GM23338 (cell line): ENCODE data around the gene KRT6A. TPM values are rescaled to one million over a fixed set of nuclear protein-coding genes. Genes with fewer than 3 reads are reported as not detected.

Source experiments
- ATAC-seq: fragments of 200-7000 bp; cut with Tn5 transposase; 3 replicates; pipeline ENCODE4 v1.9.1; 2020
- DNase-seq: peaks from one replicate; pipeline ENCODE4 v3.0.0-alpha.2; 2015; ENCODE audit warnings: low spot score
- H2AFZ ChIP-seq: fragments of 200-600 bp; sonication (generic); 2 replicates; pipeline ENCODE4 v1.8.0; 2016; ENCODE audit warnings: antibody characterized with exemption, mild to moderate bottlenecking, moderate library complexity
- H3F3A ChIP-seq: fragments of 200-600 bp; sonication (generic); replicated peaks from 2 replicates; pipeline ENCODE4 v1.8.0; 2017; ENCODE audit warnings: antibody characterized with exemption, mixed run types, low read depth
- H3K27ac ChIP-seq: fragments of 200-600 bp; sonication (generic); 2 replicates; pipeline ENCODE4 v1.6.1; 2016; ENCODE audit warnings: low read depth
- H3K27me3 ChIP-seq: fragments of 200-600 bp; sonication (generic); 2 replicates; pipeline ENCODE4 v1.8.0; 2016; ENCODE audit warnings: mild to moderate bottlenecking, mixed run types, moderate library complexity; ENCODE audit not compliant: insufficient read depth
- H3K36me3 ChIP-seq: fragments of 200-600 bp; sonication (generic); 2 replicates; pipeline ENCODE4 v1.8.0; 2016; ENCODE audit warnings: mild to moderate bottlenecking; ENCODE audit not compliant: insufficient read depth
- H3K4me1 ChIP-seq: fragments of 200-600 bp; sonication (generic); 2 replicates; pipeline ENCODE4 v1.8.0; 2016; ENCODE audit warnings: mild to moderate bottlenecking, moderate library complexity; ENCODE audit not compliant: insufficient read depth
- H3K4me2 ChIP-seq: fragments of 200-600 bp; sonication (generic); 2 replicates; pipeline ENCODE4 v1.7.1; 2017; ENCODE audit warnings: mixed run types
- H3K4me3 ChIP-seq: fragments of 200-600 bp; sonication (generic); 2 replicates; pipeline ENCODE4 v1.6.1; 2016; ENCODE audit warnings: mixed run types
- H3K79me2 ChIP-seq: fragments of 200-600 bp; sonication (generic); replicated peaks from 2 replicates; pipeline ENCODE4 v1.8.0; 2017; ENCODE audit warnings: mild to moderate bottlenecking; ENCODE audit not compliant: insufficient read depth
- H3K9me2 ChIP-seq: fragments of 200-600 bp; sonication (generic); 2 replicates; pipeline ENCODE4 v1.8.0; 2017; ENCODE audit not compliant: insufficient read depth
- H4K20me1 ChIP-seq: fragments of 200-600 bp; sonication (generic); replicated peaks from 2 replicates; pipeline ENCODE4 v1.8.0; 2017; ENCODE audit warnings: mild to moderate bottlenecking; ENCODE audit not compliant: insufficient read depth
- H3K27ac Mint-ChIP-seq: 2 replicates; pipeline ENCODE4 v1.8.0; 2020; ENCODE audit warnings: inconsistent platforms, mild to moderate bottlenecking, moderate library complexity, mixed read lengths
- H3K27me3 Mint-ChIP-seq: 3 replicates; pipeline ENCODE4 v1.8.0; 2022; ENCODE audit warnings: low read depth, mild to moderate bottlenecking, moderate library complexity, mixed read lengths, inconsistent platforms; ENCODE audit not compliant: insufficient read depth, poor library complexity
- H3K36me3 Mint-ChIP-seq: 3 replicates; pipeline ENCODE4 v1.8.0; 2021; ENCODE audit warnings: low read depth, mild to moderate bottlenecking, inconsistent platforms, moderate library complexity, mixed read lengths
- H3K4me1 Mint-ChIP-seq: 3 replicates; pipeline ENCODE4 v1.8.0; 2020; ENCODE audit warnings: mild to moderate bottlenecking, inconsistent platforms, mixed read lengths
- H3K4me3 Mint-ChIP-seq: 3 replicates; pipeline ENCODE4 v1.8.0; 2021; ENCODE audit warnings: moderate library complexity, mild to moderate bottlenecking, inconsistent platforms, mixed read lengths
- H3K9me3 Mint-ChIP-seq: 3 replicates; pipeline ENCODE4 v1.8.0; 2020; ENCODE audit warnings: moderate library complexity, mild to moderate bottlenecking, inconsistent platforms, mixed read lengths
- CREB1 ChIP-seq: fragments of 250-450 bp; sonication (Bioruptor Pico); IDR thresholded peaks from 2 replicates; pipeline ENCODE4 v1.5.0; 2020; ENCODE audit warnings: low read depth, mild to moderate bottlenecking, moderate library complexity
- EZH2 ChIP-seq: fragments of 200-600 bp; sonication (generic); IDR thresholded peaks from one replicate; pipeline ENCODE4 v1.8.0; 2017; ENCODE audit warnings: antibody characterized with exemption, mild to moderate bottlenecking, low read depth; ENCODE audit not compliant: unreplicated experiment
- EZH2phosphoT487 ChIP-seq: fragments of 200-600 bp; sonication (generic); IDR thresholded peaks from one replicate; pipeline ENCODE4 v1.8.1; 2018; ENCODE audit warnings: antibody characterized with exemption; ENCODE audit not compliant: unreplicated experiment
- JUNB ChIP-seq: IDR thresholded peaks from one replicate; pipeline ENCODE4 v1.6.1; 2016; ENCODE audit warnings: antibody characterized with exemption; ENCODE audit not compliant: unreplicated experiment
- NANOG ChIP-seq: IDR thresholded peaks from 2 replicates; pipeline ENCODE4 v1.6.1; 2016; ENCODE audit warnings: antibody characterized with exemption, borderline replicate concordance
- POLR2AphosphoS5 ChIP-seq: IDR thresholded peaks from 2 replicates; pipeline ENCODE4 v1.6.1; 2016; ENCODE audit warnings: antibody characterized with exemption, low read depth
- STAT1 ChIP-seq: IDR thresholded peaks from one replicate; pipeline ENCODE4 v1.6.1; 2016; ENCODE audit warnings: antibody characterized with exemption; ENCODE audit not compliant: unreplicated experiment
- ZNF114 ChIP-seq: fragments of 250-450 bp; sonication (Bioruptor Pico); IDR thresholded peaks from 2 replicates; pipeline ENCODE4 v1.5.0; 2020; ENCODE audit warnings: mild to moderate bottlenecking, moderate library complexity
- ZNF331 ChIP-seq: fragments of 250-450 bp; sonication (Bioruptor Pico); IDR thresholded peaks from 2 replicates; pipeline ENCODE4 v1.5.0; 2020; ENCODE audit warnings: low read depth, mild to moderate bottlenecking, moderate library complexity
- polyA plus RNA-seq: library from polyadenylated mRNA; unstranded; fragments of >200 nt; fragmentation: Nextera tagmentation; extraction: Ambion mirVana; gene quantifications from 2 replicates; pipeline ENCODE4 v1.2.1, GENCODE V29; 2016
- total RNA-seq: library from RNA; depleted of rRNA; stranded (reverse); fragments of >200 nt; shearing (Covaris generic); gene quantifications from 2 replicates; pipeline ENCODE4 v1.2.3, GENCODE V29; 2014
- TF ChIP-seq, protein P1 (sequence below): fragments of 250-450 bp; sonication (Bioruptor Pico); IDR thresholded peaks from 2 replicates; pipeline ENCODE4 v1.5.0; 2020; ENCODE audit warnings: mild to moderate bottlenecking, moderate library complexity
- TF ChIP-seq, protein P2 (sequence below): IDR thresholded peaks from 2 replicates; pipeline ENCODE4 v1.6.1; 2016; ENCODE audit warnings: antibody characterized with exemption
- TF ChIP-seq, protein P3 (sequence below), 2 experiments: fragments of 200-600 bp in 1 of 2; sonication (generic) in 1 of 2; conservative IDR thresholded peaks; 2 replicates each; pipeline versions ENCODE4 v1.5.1 to v1.6.1; 2016 to 2017; ENCODE audit warnings: antibody characterized with exemption in 2 of 2, low read depth in 2 of 2, mild to moderate bottlenecking in 2 of 2, moderate library complexity in 1 of 2
- TF ChIP-seq, protein P4 (sequence below): IDR thresholded peaks from one replicate; pipeline ENCODE4 v1.6.1; 2018; ENCODE audit warnings: antibody characterized with exemption; ENCODE audit not compliant: unreplicated experiment

Gene KRT6A
- total and polyA plus RNA-seq, 2 experiments from 2014 or later = not detected

DNA sequence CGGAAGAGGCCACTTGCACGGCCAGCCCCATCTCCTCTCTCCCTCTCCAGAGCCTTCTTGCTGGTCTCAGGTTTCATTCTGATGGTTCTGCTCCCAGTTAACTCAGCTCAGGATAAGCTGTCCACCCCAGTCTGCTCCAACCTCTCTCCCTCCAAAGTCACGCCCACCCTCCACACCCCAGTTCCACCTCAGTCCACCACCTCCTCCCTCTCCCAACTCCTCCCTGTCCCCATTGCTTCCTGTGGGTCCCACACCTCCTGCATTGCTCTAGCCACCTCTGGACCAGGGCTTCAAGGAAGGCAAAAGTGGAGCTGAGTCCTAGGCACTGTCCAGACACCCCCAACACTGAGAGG is 46.7 kb upstream of the KRT6A start:
- Histone ChIP-seq H3K36me3 (no peaks in the 10 kb centered on the region), H4K20me1 (no peaks in the 10 kb centered on the region), H3K27ac (no peak overlapping the region), H3K79me2 (no peaks in the 10 kb centered on the region), H3K27me3 (no peaks in the 10 kb centered on the region), H2AFZ (no peak overlapping the region), H3K4me1 (no peaks in the 10 kb centered on the region), H3K9me2 (no peaks in the 10 kb centered on the region), H3K4me3 (no peak overlapping the region), H3F3A (no peaks in the 10 kb centered on the region), H3K4me2 (no peak overlapping the region)
- Mint-ChIP-seq H3K27me3 (peaks cover 17% of the 10 kb centered on the region), H3K36me3 (no peaks in the 10 kb centered on the region), H3K4me3 (no peak overlapping the region), H3K9me3 (no peaks in the 10 kb centered on the region), H3K4me1 (no peaks in the 10 kb centered on the region), H3K27ac (0 out of 2 replicates have a peak overlapping the region, but pooled peaks have one; percentile 26)
- no peak for DNase-seq
- TF ChIP-seq, protein P1, sequence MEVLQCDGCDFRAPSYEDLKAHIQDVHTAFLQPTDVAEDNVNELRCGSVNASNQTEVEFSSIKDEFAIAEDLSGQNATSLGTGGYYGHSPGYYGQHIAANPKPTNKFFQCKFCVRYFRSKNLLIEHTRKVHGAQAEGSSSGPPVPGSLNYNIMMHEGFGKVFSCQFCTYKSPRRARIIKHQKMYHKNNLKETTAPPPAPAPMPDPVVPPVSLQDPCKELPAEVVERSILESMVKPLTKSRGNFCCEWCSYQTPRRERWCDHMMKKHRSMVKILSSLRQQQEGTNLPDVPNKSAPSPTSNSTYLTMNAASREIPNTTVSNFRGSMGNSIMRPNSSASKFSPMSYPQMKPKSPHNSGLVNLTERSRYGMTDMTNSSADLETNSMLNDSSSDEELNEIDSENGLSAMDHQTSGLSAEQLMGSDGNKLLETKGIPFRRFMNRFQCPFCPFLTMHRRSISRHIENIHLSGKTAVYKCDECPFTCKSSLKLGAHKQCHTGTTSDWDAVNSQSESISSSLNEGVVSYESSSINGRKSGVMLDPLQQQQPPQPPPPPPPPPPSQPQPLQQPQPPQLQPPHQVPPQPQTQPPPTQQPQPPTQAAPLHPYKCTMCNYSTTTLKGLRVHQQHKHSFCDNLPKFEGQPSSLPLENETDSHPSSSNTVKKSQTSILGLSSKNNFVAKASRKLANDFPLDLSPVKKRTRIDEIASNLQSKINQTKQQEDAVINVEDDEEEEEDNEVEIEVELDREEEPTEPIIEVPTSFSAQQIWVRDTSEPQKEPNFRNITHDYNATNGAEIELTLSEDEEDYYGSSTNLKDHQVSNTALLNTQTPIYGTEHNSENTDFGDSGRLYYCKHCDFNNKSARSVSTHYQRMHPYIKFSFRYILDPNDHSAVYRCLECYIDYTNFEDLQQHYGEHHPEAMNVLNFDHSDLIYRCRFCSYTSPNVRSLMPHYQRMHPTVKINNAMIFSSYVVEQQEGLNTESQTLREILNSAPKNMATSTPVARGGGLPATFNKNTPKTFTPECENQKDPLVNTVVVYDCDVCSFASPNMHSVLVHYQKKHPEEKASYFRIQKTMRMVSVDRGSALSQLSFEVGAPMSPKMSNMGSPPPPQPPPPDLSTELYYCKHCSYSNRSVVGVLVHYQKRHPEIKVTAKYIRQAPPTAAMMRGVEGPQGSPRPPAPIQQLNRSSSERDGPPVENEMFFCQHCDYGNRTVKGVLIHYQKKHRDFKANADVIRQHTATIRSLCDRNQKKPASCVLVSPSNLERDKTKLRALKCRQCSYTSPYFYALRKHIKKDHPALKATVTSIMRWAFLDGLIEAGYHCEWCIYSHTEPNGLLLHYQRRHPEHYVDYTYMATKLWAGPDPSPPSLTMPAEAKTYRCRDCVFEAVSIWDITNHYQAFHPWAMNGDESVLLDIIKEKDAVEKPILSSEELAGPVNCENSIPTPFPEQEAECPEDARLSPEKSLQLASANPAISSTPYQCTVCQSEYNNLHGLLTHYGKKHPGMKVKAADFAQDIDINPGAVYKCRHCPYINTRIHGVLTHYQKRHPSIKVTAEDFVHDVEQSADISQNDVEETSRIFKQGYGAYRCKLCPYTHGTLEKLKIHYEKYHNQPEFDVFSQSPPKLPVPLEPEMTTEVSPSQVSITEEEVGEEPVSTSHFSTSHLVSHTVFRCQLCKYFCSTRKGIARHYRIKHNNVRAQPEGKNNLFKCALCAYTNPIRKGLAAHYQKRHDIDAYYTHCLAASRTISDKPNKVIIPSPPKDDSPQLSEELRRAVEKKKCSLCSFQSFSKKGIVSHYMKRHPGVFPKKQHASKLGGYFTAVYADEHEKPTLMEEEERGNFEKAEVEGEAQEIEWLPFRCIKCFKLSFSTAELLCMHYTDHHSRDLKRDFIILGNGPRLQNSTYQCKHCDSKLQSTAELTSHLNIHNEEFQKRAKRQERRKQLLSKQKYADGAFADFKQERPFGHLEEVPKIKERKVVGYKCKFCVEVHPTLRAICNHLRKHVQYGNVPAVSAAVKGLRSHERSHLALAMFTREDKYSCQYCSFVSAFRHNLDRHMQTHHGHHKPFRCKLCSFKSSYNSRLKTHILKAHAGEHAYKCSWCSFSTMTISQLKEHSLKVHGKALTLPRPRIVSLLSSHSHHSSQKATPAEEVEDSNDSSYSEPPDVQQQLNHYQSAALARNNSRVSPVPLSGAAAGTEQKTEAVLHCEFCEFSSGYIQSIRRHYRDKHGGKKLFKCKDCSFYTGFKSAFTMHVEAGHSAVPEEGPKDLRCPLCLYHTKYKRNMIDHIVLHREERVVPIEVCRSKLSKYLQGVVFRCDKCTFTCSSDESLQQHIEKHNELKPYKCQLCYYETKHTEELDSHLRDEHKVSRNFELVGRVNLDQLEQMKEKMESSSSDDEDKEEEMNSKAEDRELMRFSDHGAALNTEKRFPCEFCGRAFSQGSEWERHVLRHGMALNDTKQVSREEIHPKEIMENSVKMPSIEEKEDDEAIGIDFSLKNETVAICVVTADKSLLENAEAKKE (CRISPR knock-in tag) = no peak
- TF ChIP-seq NANOG (no peak), EZH2 (no peak), POLR2AphosphoS5 (no peak), ZNF114 (CRISPR knock-in tag) (no peak), CREB1 (CRISPR knock-in tag) (no peak), ZNF331 (CRISPR knock-in tag) (no peak), STAT1 (no peak), JUNB (no peak), EZH2phosphoT487 (no peak)
- TF ChIP-seq, protein P2, sequence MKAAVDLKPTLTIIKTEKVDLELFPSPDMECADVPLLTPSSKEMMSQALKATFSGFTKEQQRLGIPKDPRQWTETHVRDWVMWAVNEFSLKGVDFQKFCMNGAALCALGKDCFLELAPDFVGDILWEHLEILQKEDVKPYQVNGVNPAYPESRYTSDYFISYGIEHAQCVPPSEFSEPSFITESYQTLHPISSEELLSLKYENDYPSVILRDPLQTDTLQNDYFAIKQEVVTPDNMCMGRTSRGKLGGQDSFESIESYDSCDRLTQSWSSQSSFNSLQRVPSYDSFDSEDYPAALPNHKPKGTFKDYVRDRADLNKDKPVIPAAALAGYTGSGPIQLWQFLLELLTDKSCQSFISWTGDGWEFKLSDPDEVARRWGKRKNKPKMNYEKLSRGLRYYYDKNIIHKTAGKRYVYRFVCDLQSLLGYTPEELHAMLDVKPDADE = no peak
- TF ChIP-seq, protein P3, sequence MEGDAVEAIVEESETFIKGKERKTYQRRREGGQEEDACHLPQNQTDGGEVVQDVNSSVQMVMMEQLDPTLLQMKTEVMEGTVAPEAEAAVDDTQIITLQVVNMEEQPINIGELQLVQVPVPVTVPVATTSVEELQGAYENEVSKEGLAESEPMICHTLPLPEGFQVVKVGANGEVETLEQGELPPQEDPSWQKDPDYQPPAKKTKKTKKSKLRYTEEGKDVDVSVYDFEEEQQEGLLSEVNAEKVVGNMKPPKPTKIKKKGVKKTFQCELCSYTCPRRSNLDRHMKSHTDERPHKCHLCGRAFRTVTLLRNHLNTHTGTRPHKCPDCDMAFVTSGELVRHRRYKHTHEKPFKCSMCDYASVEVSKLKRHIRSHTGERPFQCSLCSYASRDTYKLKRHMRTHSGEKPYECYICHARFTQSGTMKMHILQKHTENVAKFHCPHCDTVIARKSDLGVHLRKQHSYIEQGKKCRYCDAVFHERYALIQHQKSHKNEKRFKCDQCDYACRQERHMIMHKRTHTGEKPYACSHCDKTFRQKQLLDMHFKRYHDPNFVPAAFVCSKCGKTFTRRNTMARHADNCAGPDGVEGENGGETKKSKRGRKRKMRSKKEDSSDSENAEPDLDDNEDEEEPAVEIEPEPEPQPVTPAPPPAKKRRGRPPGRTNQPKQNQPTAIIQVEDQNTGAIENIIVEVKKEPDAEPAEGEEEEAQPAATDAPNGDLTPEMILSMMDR (conservative IDR thresholded peaks at IDR 0.05; ENCODE audit: low read depth in 2 of 2) = no peak
- TF ChIP-seq, protein P4, sequence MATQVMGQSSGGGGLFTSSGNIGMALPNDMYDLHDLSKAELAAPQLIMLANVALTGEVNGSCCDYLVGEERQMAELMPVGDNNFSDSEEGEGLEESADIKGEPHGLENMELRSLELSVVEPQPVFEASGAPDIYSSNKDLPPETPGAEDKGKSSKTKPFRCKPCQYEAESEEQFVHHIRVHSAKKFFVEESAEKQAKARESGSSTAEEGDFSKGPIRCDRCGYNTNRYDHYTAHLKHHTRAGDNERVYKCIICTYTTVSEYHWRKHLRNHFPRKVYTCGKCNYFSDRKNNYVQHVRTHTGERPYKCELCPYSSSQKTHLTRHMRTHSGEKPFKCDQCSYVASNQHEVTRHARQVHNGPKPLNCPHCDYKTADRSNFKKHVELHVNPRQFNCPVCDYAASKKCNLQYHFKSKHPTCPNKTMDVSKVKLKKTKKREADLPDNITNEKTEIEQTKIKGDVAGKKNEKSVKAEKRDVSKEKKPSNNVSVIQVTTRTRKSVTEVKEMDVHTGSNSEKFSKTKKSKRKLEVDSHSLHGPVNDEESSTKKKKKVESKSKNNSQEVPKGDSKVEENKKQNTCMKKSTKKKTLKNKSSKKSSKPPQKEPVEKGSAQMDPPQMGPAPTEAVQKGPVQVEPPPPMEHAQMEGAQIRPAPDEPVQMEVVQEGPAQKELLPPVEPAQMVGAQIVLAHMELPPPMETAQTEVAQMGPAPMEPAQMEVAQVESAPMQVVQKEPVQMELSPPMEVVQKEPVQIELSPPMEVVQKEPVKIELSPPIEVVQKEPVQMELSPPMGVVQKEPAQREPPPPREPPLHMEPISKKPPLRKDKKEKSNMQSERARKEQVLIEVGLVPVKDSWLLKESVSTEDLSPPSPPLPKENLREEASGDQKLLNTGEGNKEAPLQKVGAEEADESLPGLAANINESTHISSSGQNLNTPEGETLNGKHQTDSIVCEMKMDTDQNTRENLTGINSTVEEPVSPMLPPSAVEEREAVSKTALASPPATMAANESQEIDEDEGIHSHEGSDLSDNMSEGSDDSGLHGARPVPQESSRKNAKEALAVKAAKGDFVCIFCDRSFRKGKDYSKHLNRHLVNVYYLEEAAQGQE = no peak
- ATAC-seq = no peak
